NB4 (cell line): ENCODE measurements around the gene BCOR.
A peak's percentile ranks its signal among the peaks of the same experiment; 100 is the strongest.

ENCODE experiments used
- DNase-seq: peaks from one replicate; pipeline ENCODE4 v3.0.0; 2010; ENCODE audit warnings: low read depth
- H3K4me3 ChIP-seq: one replicate; pipeline ENCODE4 v1.5.1; 2011; ENCODE audit warnings: mild to moderate bottlenecking, low read depth, low read length, moderate library complexity
- CTCF ChIP-seq: IDR thresholded peaks from one replicate; pipeline ENCODE4 v1.5.1; 2012; ENCODE audit warnings: low read depth, low read length
- MAX ChIP-seq: IDR thresholded peaks from 2 replicates; pipeline ENCODE4 v1.6.1; 2011; ENCODE audit warnings: low read depth, low read length
- MYC ChIP-seq: IDR thresholded peaks from 2 replicates; pipeline ENCODE4 v1.6.1; 2011; ENCODE audit warnings: low read depth, low read length
- POLR2A ChIP-seq: IDR thresholded peaks from 2 replicates; pipeline ENCODE4 v1.6.1; 2011; ENCODE audit warnings: mild to moderate bottlenecking; ENCODE audit not compliant: insufficient read length; ENCODE audit errors: extremely low read depth

BCOR gene

GRCh38 chrX:40019541-40019940 is 78.2 kb downstream of the BCOR start:
- TF ChIP-seq CTCF (no peak), POLR2A (no peak), MYC (no peak), MAX (no peak)
- H3K4me3 ChIP-seq: no peak overlapping the region
- DNase-seq: no peak

GRCh38 chrX:40018041-40018440 is 79.7 kb downstream of the BCOR start:
- no peak for DNase-seq
- TF ChIP-seq CTCF (no peak), MAX (no peak), MYC (no peak), POLR2A (no peak)
- H3K4me3 ChIP-seq: no peak overlapping the region

- no peak for TF ChIP-seq MYC
- TF ChIP-seq CTCF: no peak
- TF ChIP-seq POLR2A: no peak
- no peak for TF ChIP-seq MAX
- no peak overlapping the region for H3K4me3 ChIP-seq
- DNase-seq: no peak
Measured at GRCh38 chrX:40016749-40017148, 81.0 kb downstream of the BCOR start.

GRCh38 chrX:40015693-40016092 is 82.1 kb downstream of the BCOR start:
- DNase-seq: no peak
- no peak overlapping the region for H3K4me3 ChIP-seq
- TF ChIP-seq MAX (no peak), POLR2A (no peak), CTCF (no peak), MYC (no peak)

- peak overlapping the region; percentile 63 for H3K4me3 ChIP-seq
- peak; percentile 69 for TF ChIP-seq MAX
- peak; percentile 44 for TF ChIP-seq POLR2A
- TF ChIP-seq CTCF: no peak
- peak; percentile 46 for TF ChIP-seq MYC
- peak; percentile 91 for DNase-seq
Measured at GRCh38 chrX:40013266-40014195, 84.2 kb downstream of the BCOR start.
